GM12878 (cell line): ENCODE data around the gene CD48. TPM values are rescaled to one million over a fixed set of nuclear protein-coding genes. Genes with fewer than 3 reads are reported as not detected.

Experiments
- ATAC-seq: fragments of 200-7000 bp; cut with Tn5 transposase; 3 replicates; pipeline ENCODE4 v1.9.1; 2020; ENCODE audit warnings: mild to moderate bottlenecking, moderate library complexity
- BruUV-seq: library from RNA; stranded (reverse); fragments of 400-500 nt; replicated peaks from 2 replicates; lab custom pipeline; 2021; lab: Mats Ljungman, UMichigan
- CTCF ChIA-PET: fragments of 300-600 bp; sonication (Branson Sonifier 250); formaldehyde crosslinking; extraction: SDS; loops from one replicate; lab custom pipeline; 2021; ENCODE audit warnings: inconsistent platforms; lab: Yijun Ruan, JAX
- POLR2A ChIA-PET: fragments of 350-600 bp; formaldehyde crosslinking; extraction: SDS; loops from one replicate; lab custom pipeline; 2021; ENCODE audit warnings: inconsistent platforms; lab: Charles Lee
- RAD21 ChIA-PET: fragments of 300-600 bp; sonication (Branson Sonifier 250); formaldehyde crosslinking; loops from one replicate; lab custom pipeline; 2023; ENCODE audit warnings: antibody characterized with exemption; ENCODE audit not compliant: unreplicated experiment; lab: Charles Lee
- SMC1A ChIA-PET: fragments of 300-600 bp; sonication (Branson Sonifier 250); formaldehyde crosslinking; loops from one replicate; lab custom pipeline; 2023; ENCODE audit not compliant: unreplicated experiment, uncharacterized antibody; lab: Charles Lee
- DNase-seq: peaks from one replicate; pipeline ENCODE4 v3.0.0-alpha.2; 2011; ENCODE audit warnings: low read depth, low spot score
- FAIRE-seq: peaks from 3 replicates; lab custom pipeline; 2011; peaks lifted over from hg19 to GRCh38; lab: Jason Lieb, UNC
- H2AFZ ChIP-seq: 2 replicates; pipeline ENCODE4 v1.6.0; 2011; ENCODE audit warnings: low read depth, low read length, control low read depth; ENCODE audit not compliant: control insufficient read depth
- H3K27ac ChIP-seq: 2 replicates; pipeline ENCODE4 v1.5.1; 2011; ENCODE audit warnings: control low read depth; ENCODE audit not compliant: control insufficient read depth, insufficient read depth
- H3K27me3 ChIP-seq, 2 experiments: replicated peaks in 1 of 2; 2 replicates each; pipeline versions ENCODE4 v1.6.0 to v1.6.1; 2011; ENCODE audit warnings: low read length in 1 of 2; ENCODE audit not compliant: control insufficient read depth in 2 of 2, insufficient read depth in 2 of 2
- H3K36me3 ChIP-seq, 2 experiments: 2 replicates each; pipeline ENCODE4 v1.5.1; 2011; ENCODE audit warnings: low read length in 1 of 2; ENCODE audit not compliant: control insufficient read depth in 2 of 2, insufficient read depth in 2 of 2
- H3K4me1 ChIP-seq: 2 replicates; pipeline ENCODE4 v1.6.1; 2011; ENCODE audit warnings: mild to moderate bottlenecking, low read length, moderate library complexity, mixed read lengths; ENCODE audit not compliant: control insufficient read depth, insufficient read depth
- H3K4me2 ChIP-seq: 2 replicates; pipeline ENCODE4 v1.6.0; 2011; ENCODE audit warnings: control low read depth; ENCODE audit not compliant: control insufficient read depth, insufficient read depth
- H3K4me3 ChIP-seq: fragments of 200-600 bp; sonication (generic); 2 replicates; pipeline ENCODE4 v1.5.1; 2016
- H3K79me2 ChIP-seq: 2 replicates; pipeline ENCODE4 v1.6.0; 2011; ENCODE audit warnings: low read length; ENCODE audit not compliant: control insufficient read depth, insufficient read depth
- H3K9ac ChIP-seq: 2 replicates; pipeline ENCODE4 v1.8.0; 2011; ENCODE audit warnings: low read length, control low read depth, mixed read lengths; ENCODE audit not compliant: control insufficient read depth, insufficient read depth
- H3K9me3 ChIP-seq: replicated peaks from 3 replicates; pipeline ENCODE4 v1.5.1; 2011; ENCODE audit warnings: mild to moderate bottlenecking, low read length; ENCODE audit not compliant: control insufficient read depth, insufficient read depth
- H4K20me1 ChIP-seq: 2 replicates; pipeline ENCODE4 v1.6.0; 2011; ENCODE audit not compliant: control insufficient read depth, insufficient read depth
- MEF2B ChIP-seq: fragments of 450-650 bp; IDR thresholded peaks from 2 replicates; pipeline ENCODE4 v1.6.1; 2018; ENCODE audit warnings: mild to moderate bottlenecking, moderate library complexity; ENCODE audit not compliant: partially characterized antibody, poor library complexity, severe bottlenecking
- SMARCA5 ChIP-seq: fragments of 450-650 bp; IDR thresholded peaks from 2 replicates; pipeline ENCODE4 v1.6.1; 2017; ENCODE audit warnings: mild to moderate bottlenecking
- SUPT20H ChIP-seq: IDR thresholded peaks from 2 replicates; pipeline ENCODE4 v1.6.1; 2011; ENCODE audit warnings: low read depth, mild to moderate bottlenecking, low read length, moderate library complexity, borderline replicate concordance; ENCODE audit not compliant: control insufficient read depth
- in situ Hi-C: fragments of 300-500 bp; cut with MboI; formaldehyde crosslinking; loops from 9 replicates; pipeline ENCODE4 v1.14.3; 2018; ENCODE audit warnings: mixed read lengths
- intact Hi-C: fragments of 100-400 bp; cut with micrococcal nuclease; formaldehyde crosslinking; loops from one replicate; pipeline ENCODE4 v1.14.2; 2022; ENCODE audit not compliant: unreplicated experiment
- polyA plus RNA-seq, 11 experiments: library from polyadenylated mRNA; depleted of rRNA in 4 of 11; unstranded in 6 of 11; stranded (reverse) in 5 of 11; fragments of >200 nt; fragmentation: Nextera tagmentation in 4 of 11; fragmentation: Illumina TruSeq in 1 of 11; extraction: Ambion mirVana in 4 of 11; extraction: Trizol in 1 of 11; gene quantifications; 1 replicate in 1 of 11; 2 replicates in 10 of 11; pipeline versions ENCODE4 v1.2.1 to v1.2.3, GENCODE V29; 2011 to 2016; ENCODE audit warnings: inconsistent platforms in 2 of 11, missing spikeins in 2 of 11, low read depth in 1 of 11
- total RNA-seq, 4 experiments: library from RNA; depleted of rRNA in 3 of 4; stranded (reverse); fragments of >200 nt in 3 of 4; fragmentation: Illumina TruSeq in 1 of 4; extraction: Trizol in 1 of 4; gene quantifications; 2 replicates each; pipeline versions ENCODE4 v1.2.1 to v1.2.3, GENCODE V29; 2013 to 2021
- TF ChIP-seq, protein P1 (sequence below), 3 experiments: IDR thresholded peaks in 2 of 3; conservative IDR thresholded peaks in 1 of 3; 2 replicates each; pipeline ENCODE4 v1.5.1; 2011; ENCODE audit warnings: low read depth in 3 of 3, low read length in 3 of 3, mild to moderate bottlenecking in 3 of 3, control low read depth in 2 of 3, moderate library complexity in 2 of 3, inconsistent platforms in 1 of 3, mixed read lengths in 1 of 3; ENCODE audit not compliant: control insufficient read depth in 2 of 3, insufficient read depth in 1 of 3; ENCODE audit errors: extremely low read depth in 1 of 3

Gene CD48
- total and polyA plus RNA-seq, 10 of the 15 experiments (the other 5 are each of a cell fraction or from before 2014, with no cell fraction given): 302 to 1,315 (median 430) TPM

DNA sequence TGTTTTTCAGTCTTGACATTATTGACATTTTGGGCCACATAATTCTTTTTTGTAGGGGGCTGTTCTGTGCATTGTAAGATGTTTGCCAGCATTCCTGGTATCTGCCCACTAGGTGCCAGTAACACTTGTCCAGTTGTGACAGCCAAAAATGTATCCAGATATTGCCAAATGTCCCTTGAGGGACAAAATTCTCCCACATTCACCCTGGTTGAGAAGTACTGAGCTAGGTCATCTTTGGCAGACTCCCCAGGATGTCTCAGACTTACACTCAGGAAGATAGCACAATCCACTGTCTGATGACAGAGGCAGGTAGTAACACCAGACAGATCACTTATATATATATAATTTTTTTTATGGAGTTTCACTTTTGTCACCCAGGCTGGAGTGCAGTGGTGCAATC lies 5.9 kb downstream of the CD48 start:
- intact Hi-C loops: loop anchor here (5.0 kb wide), 1 partner anchor 58 kb away; the partner anchor contains the start of gene SLAMF1
- H3K9me3 ChIP-seq: no peaks in the 10 kb centered on the region
- no peaks in the 10 kb centered on the region for H3K27me3 ChIP-seq
- ChIA-PET POLR2A (interaction anchor here (1.2 to 2.2 kb wide), 2 partner anchors 21 to 22 kb away, joined by 3 to 11 read pairs; no protein-coding TSS in a partner anchor), CTCF (interaction anchor here (0.6 to 5.7 kb wide), 10 partner anchors 10 to 495 kb away, joined by 3 to 59 read pairs (median 4); partner anchors contain the start of gene SLAMF1), SMC1A (interaction anchor here (1.2 to 7.6 kb wide), 10 partner anchors 10 to 246 kb away, joined by 3 to 82 read pairs (median 7); partner anchors contain the start of genes SLAMF1 and SLAMF7), RAD21 (interaction anchor here (0.8 to 5.4 kb wide), 7 partner anchors 31 to 79 kb away, joined by 3 to 42 read pairs (median 7); no protein-coding TSS in a partner anchor)
- peaks cover 7% of the 10 kb centered on the region; the same call in 1 of the 2 replicates for H4K20me1 ChIP-seq
- no TSS peak for BruUV-seq
- no peak overlapping the region for H2AFZ ChIP-seq
- no peak for FAIRE-seq
- peaks cover 6 to 16% of the 10 kb centered on the region in 2 experiments; a peak in 3 of 4 replicates for H3K36me3 ChIP-seq
- H3K4me1 ChIP-seq: peaks cover 7% of the 10 kb centered on the region; the same call in 1 of the 2 replicates
- H3K27ac ChIP-seq: peak overlapping the region; percentile 100; the same call in 1 of the 2 replicates
- 0 out of 2 replicates have a peak overlapping the region, but pooled peaks have one; percentile 40 for H3K9ac ChIP-seq
- peak overlapping the region; percentile 59 for H3K4me3 ChIP-seq
- peaks cover 97% of the 10 kb centered on the region for H3K79me2 ChIP-seq
- ATAC-seq: 0 out of 3 replicates have a peak, but pooled peaks have one; percentile 1
- DNase-seq: no peak
- in situ Hi-C loops: no loop called here
- 0 out of 2 replicates have a peak, but pooled peaks have one; percentile 26 for TF ChIP-seq SMARCA5
- TF ChIP-seq, protein P1, sequence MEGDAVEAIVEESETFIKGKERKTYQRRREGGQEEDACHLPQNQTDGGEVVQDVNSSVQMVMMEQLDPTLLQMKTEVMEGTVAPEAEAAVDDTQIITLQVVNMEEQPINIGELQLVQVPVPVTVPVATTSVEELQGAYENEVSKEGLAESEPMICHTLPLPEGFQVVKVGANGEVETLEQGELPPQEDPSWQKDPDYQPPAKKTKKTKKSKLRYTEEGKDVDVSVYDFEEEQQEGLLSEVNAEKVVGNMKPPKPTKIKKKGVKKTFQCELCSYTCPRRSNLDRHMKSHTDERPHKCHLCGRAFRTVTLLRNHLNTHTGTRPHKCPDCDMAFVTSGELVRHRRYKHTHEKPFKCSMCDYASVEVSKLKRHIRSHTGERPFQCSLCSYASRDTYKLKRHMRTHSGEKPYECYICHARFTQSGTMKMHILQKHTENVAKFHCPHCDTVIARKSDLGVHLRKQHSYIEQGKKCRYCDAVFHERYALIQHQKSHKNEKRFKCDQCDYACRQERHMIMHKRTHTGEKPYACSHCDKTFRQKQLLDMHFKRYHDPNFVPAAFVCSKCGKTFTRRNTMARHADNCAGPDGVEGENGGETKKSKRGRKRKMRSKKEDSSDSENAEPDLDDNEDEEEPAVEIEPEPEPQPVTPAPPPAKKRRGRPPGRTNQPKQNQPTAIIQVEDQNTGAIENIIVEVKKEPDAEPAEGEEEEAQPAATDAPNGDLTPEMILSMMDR (IDR thresholded peaks at IDR 0.05 in 2 of 3, conservative IDR thresholded peaks at IDR 0.05 in 1 of 3; ENCODE audit: control insufficient read depth in 2 of 3, extremely low read depth in 1 of 3, insufficient read depth in 1 of 3, low read depth in 3 of 3, low read length in 3 of 3): peak; percentile 17 to 22 (median 18); a peak in 3 of 6 replicates
- TF ChIP-seq SUPT20H: no peak
- TF ChIP-seq MEF2B: peak; percentile 22
- H3K4me2 ChIP-seq: peak overlapping the region; percentile 88
